GM12872 (cell line): Measurements from ENCODE around the gene RANBP1.

ENCODE experiments used
- TF ChIP-seq, protein P1 (sequence below): IDR thresholded peaks from 3 replicates; pipeline ENCODE4 v1.5.1; 2011; ENCODE audit warnings: low read depth, mild to moderate bottlenecking, low read length, moderate library complexity; ENCODE audit not compliant: insufficient read depth

Gene RANBP1

DNA sequence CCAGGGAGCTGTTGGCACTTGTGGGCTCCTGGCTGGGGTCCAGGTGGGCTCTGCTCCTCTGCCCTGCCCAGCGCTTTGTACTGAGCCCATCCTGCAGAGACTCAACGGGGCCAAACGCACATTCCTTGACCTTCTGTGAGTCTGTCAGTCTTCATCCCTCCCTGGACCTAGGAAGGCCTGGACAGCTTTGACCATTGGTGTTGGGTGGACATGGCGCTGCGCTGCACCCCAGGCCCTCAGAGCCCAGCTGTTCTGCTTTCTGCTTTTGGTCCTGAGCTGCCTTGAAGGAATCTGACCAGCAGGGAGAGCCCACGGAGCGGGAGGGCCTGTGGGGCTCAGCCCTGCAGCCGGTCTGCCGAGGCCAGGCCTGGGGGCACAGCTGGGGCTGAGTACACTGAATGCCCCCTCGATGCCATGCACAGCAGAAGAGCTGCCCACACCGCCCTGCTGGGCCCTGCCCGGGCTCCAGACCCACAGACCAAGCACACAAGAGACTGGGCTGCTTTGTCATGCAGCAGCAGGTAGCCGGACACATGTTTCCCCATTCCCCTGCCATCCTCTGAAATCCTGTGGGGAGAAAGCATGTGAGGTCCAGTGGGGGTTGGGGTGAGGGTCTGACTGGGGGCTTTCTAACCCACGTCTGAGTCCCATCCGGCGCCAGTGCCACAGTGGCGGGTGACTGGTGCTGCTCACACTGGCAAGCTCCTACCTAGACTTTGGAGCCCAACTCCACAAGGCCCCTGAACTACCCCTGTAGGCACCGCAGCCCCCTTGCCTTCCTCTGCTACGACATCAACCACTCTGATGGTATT, 59.1 kb downstream of the RANBP1 start:
- TF ChIP-seq, protein P1, sequence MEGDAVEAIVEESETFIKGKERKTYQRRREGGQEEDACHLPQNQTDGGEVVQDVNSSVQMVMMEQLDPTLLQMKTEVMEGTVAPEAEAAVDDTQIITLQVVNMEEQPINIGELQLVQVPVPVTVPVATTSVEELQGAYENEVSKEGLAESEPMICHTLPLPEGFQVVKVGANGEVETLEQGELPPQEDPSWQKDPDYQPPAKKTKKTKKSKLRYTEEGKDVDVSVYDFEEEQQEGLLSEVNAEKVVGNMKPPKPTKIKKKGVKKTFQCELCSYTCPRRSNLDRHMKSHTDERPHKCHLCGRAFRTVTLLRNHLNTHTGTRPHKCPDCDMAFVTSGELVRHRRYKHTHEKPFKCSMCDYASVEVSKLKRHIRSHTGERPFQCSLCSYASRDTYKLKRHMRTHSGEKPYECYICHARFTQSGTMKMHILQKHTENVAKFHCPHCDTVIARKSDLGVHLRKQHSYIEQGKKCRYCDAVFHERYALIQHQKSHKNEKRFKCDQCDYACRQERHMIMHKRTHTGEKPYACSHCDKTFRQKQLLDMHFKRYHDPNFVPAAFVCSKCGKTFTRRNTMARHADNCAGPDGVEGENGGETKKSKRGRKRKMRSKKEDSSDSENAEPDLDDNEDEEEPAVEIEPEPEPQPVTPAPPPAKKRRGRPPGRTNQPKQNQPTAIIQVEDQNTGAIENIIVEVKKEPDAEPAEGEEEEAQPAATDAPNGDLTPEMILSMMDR, result no peak

DNA sequence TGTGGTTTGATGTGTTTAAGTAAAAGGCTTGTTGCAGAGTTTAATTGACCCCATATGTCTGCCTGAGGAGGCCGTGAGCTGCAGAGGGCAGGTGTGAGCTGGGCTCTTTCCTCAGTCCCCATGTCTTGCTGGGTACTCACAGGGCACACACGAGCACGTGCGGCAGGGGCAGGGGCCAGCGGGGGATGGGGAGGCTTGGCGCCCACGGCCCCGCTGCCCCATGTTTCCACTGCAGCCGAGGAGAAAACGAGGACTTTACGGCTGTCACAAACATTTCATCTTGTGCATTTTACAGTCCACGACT, 59.6 kb downstream of the RANBP1 start:
- TF ChIP-seq, protein P1, result no peak

DNA sequence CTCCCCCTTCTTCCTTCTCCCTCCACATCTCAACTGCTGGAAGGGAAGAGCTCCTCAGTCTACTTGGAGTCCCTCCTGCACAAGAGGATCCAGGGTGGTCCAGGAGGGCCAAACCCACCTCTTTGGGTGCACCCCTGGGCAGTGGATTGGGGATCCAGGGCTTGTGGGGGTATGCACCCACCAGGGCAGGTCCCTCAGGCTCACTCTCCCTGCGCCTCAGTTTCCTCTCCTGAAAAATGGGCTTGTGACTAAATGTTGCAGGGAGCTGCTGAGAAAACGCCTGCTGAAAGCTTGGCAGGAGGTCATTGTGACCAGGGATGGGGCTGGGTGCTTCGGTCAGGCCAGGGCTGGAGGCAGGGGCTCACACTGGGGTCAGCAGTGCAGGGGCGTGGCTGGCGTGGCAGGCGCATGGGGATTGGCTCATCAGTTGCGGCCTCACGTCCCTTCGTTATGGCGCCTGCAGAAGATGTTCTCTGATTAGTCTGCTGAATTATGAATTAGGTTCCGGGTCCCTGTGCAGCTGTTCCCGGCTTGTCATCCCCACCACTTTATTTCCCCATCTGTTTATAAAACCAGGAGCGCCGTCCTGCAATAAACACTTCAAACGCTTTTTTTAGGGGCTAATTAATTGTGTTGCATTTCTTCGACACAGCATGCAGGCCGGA, 60.6 kb downstream of the RANBP1 start:
- TF ChIP-seq, protein P1, result no peak
